Renal cortex interstitium (tissue), 11 donors: ENCODE results near the gene CFTR. TPM values are rescaled to one million over a fixed set of nuclear protein-coding genes. Genes with fewer than 3 reads are reported as not detected.
"Not testable (repeated sequence)": the region's sequence is repeated elsewhere in the genome, so short reads cannot be mapped to it uniquely, and the experiment has no call there.

Source experiments
- DNase-seq, 11 donors: peaks; one replicate each; pipeline ENCODE4 v3.0.0-alpha.2; 2013; ENCODE audit warnings: low read depth in 9 of 11, low spot score in 4 of 11; ENCODE audit errors: extremely low read depth in 1 of 11
- polyA plus RNA-seq, 3 donors: library from polyadenylated mRNA; unstranded; fragments of 120-200 nt; gene quantifications; one replicate each; pipeline ENCODE4 v1.2.1, GENCODE V29; 2013; ENCODE audit not compliant: insufficient read length in 3 of 3

CFTR gene
- polyA plus RNA-seq, 3 donors, result 5.6 to 8.4 (median 6.0) TPM

GRCh38 chr7:117489911-117490310, 10.1 kb downstream of the CFTR start:
- no peak for DNase-seq

- DNase-seq, result no peak
These were observed 12.8 kb downstream of the CFTR start for GRCh38 chr7:117492649-117493048.

- no peak for DNase-seq
These were observed 13.6 kb downstream of the CFTR start for GRCh38 chr7:117493460-117493859.

GRCh38 chr7:117495308-117495707, 15.5 kb downstream of the CFTR start:
- no peak for DNase-seq

- DNase-seq, result no peak
These were observed 22.5 kb downstream of the CFTR start for GRCh38 chr7:117502331-117502730.

GRCh38 chr7:117505238-117505637, 25.4 kb downstream of the CFTR start:
- no peak for DNase-seq

- DNase-seq, result no peak
These were observed 28.9 kb downstream of the CFTR start for GRCh38 chr7:117508676-117509075.

GRCh38 chr7:117517194-117517593, 37.4 kb downstream of the CFTR start:
- not testable (repeated sequence) for DNase-seq

GRCh38 chr7:117530390-117530789, 50.6 kb downstream of the CFTR start:
- no peak for DNase-seq

GRCh38 chr7:117531595-117532244, 51.9 kb downstream of the CFTR start:
- DNase-seq, result no peak

GRCh38 chr7:117538053-117538452, 58.2 kb downstream of the CFTR start:
- no peak for DNase-seq

- DNase-seq, result no peak
These were observed 64.2 kb downstream of the CFTR start for GRCh38 chr7:117544061-117544460.

GRCh38 chr7:117548035-117548434, 68.2 kb downstream of the CFTR start:
- no peak for DNase-seq

- DNase-seq, result no peak
These were observed 70.8 kb downstream of the CFTR start for GRCh38 chr7:117550625-117551024.

- DNase-seq, result no peak
These were observed 72.8 kb downstream of the CFTR start for GRCh38 chr7:117552660-117553059.

GRCh38 chr7:117555260-117555659, 75.4 kb downstream of the CFTR start:
- no peak for DNase-seq

GRCh38 chr7:117559391-117559790, 79.6 kb downstream of the CFTR start:
- DNase-seq, result no peak

- DNase-seq, result no peak
These were observed 80.2 kb downstream of the CFTR start for GRCh38 chr7:117560030-117560429.

- no peak for DNase-seq
These were observed 82.9 kb downstream of the CFTR start for GRCh38 chr7:117562759-117563158.

- no peak for DNase-seq
These were observed 84.3 kb downstream of the CFTR start for GRCh38 chr7:117564080-117564479.

- no peak for DNase-seq
These were observed 84.8 kb downstream of the CFTR start for GRCh38 chr7:117564627-117565026.
